HG03139 (cell line): Measurements from ENCODE around the gene TLN1.

ENCODE experiments used
- ATAC-seq: cut with Tn5 transposase; IDR thresholded peaks from one replicate; pipeline ENCODE4 v1.9.1; 2021; ENCODE audit not compliant: unreplicated experiment

The TLN1 gene, protein sequence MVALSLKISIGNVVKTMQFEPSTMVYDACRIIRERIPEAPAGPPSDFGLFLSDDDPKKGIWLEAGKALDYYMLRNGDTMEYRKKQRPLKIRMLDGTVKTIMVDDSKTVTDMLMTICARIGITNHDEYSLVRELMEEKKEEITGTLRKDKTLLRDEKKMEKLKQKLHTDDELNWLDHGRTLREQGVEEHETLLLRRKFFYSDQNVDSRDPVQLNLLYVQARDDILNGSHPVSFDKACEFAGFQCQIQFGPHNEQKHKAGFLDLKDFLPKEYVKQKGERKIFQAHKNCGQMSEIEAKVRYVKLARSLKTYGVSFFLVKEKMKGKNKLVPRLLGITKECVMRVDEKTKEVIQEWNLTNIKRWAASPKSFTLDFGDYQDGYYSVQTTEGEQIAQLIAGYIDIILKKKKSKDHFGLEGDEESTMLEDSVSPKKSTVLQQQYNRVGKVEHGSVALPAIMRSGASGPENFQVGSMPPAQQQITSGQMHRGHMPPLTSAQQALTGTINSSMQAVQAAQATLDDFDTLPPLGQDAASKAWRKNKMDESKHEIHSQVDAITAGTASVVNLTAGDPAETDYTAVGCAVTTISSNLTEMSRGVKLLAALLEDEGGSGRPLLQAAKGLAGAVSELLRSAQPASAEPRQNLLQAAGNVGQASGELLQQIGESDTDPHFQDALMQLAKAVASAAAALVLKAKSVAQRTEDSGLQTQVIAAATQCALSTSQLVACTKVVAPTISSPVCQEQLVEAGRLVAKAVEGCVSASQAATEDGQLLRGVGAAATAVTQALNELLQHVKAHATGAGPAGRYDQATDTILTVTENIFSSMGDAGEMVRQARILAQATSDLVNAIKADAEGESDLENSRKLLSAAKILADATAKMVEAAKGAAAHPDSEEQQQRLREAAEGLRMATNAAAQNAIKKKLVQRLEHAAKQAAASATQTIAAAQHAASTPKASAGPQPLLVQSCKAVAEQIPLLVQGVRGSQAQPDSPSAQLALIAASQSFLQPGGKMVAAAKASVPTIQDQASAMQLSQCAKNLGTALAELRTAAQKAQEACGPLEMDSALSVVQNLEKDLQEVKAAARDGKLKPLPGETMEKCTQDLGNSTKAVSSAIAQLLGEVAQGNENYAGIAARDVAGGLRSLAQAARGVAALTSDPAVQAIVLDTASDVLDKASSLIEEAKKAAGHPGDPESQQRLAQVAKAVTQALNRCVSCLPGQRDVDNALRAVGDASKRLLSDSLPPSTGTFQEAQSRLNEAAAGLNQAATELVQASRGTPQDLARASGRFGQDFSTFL (N-terminal part only)

DNA sequence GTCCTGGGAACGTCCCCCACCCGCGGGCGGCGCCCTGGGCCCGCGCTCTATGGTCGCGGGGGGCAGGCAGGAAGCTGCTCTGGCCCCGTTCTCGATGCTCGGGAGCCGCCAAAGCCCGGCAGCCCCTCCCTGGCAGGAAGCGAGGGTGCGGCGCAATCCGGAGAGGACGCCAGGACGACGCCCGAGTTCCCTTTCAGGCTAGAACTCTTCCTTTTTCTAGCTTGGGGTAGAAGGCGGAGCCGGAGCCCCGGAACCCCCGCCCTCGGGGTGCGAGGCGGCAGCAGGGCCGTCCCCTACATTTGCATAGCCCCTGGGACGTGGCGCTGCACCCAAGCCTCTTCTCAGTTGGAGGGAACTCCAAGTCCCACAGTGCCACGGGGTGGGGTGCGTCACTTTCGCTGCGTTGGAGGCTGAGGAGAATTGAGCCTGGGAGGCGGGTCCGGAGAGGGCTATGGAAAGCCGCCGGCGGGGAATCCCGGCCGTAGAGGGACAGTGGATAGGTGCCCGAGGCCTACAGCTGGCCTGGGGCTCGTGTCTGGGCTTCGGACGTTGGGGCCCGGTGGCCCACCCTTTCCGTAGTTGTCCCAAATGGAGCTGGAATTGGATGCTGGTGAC lies at the start of gene TLN1, which contains the start of gene CREB3:
Gene TLN1 (minus strand): TSS at position 11 of the 615 bp plus-strand sequence. CDS start 6,501 bp downstream, outside the sequence.
Gene CREB3 (plus strand): TSS at position 482 of the 615 bp plus-strand sequence. CDS start 107 bp downstream, at position 589.
- peak; percentile 73 for ATAC-seq

DNA sequence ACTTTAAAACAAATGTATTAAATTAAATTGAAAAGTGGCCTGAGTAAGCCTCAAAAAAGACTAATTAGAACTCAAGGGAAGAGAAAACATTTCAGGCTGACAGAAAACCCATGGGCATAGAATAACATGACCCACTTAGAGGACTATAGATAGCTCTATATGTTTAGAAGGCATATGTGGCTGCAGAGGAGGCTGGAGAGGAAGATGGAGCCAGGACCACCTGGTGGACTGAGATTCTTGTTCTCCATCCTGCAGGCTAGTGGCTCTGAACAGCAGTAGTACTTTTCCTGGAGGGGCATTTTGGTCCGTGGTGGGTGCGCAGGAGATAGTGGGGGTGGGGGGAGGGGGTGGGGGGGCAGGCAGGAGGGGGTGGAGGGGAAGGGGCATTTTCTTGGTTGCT lies 49.1 kb upstream of the TLN1 start:
- no peak for ATAC-seq

DNA sequence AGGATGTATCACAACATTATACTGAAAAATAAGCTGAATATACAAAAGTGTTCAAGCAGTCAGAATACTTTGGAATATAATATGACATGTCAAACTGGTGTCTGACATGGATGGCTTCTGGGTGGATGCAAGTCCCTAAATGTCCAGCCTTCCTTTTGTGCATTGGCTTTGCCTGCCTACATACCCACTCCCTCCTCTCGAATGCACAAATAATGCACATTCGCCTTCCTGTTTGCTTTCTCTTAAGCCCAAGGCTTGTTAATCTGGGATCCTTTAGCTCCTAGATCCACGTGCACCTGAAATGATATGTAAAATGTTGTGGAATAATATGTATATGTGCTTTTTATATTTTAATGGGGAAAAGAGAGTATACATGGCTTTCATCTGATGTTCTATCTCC lies 46.5 kb upstream of the TLN1 start:
- no peak for ATAC-seq

DNA sequence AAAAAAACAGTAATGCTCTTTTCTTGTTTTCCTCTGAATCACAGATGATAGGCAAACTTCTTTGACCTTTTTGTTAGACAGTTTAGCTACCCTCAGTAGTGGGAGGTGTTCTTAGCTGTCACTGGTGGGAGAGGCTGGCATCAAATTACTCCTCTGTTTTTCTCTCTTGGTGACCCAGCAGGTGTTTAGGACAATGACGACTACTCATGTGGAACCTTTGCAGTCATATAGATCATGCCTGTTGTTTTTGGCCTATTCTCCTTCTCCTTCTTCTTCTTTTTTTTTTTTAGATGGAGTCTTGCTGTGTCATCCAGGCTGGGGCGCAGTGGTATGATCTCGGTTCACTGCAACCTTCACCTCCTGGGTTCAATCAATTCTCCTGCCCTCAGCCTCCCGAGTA lies 44.0 kb upstream of the TLN1 start:
- no peak for ATAC-seq

DNA sequence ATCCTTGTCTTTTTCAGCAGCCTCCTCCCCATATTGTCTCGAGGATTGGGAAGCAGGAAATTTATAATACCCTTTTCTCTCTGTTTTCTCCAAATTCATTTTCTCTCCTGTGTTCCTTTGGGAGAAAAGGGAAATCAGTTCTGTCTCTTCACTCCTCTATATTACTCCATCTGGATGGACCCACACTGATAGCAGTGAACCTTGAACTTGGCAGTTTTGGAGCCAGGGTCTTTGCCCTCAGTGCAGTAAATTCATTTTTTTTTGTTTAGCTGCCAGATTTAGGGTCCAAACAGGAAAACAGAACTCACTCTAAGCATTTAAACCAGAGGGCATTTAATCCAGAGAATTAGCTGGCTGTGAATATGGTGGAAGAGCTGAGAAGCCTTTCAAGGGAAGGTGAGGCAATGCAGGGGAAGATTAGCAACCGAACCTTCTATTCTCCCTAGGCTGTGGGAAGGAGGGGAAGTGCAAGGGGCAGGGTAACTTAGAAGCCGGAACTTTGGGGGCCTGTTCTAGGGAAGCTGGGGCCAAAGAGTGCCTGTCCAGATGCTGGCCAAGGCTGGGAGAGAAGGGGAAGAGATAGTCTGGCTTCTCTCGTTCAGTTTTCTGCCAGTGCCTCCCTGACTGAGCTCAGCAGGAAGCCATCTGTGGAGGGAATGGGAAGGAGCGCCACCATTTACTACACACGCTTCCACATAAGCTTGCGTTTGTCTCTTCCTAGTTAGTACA lies 43.1 kb upstream of the TLN1 start:
- ATAC-seq = no peak

DNA sequence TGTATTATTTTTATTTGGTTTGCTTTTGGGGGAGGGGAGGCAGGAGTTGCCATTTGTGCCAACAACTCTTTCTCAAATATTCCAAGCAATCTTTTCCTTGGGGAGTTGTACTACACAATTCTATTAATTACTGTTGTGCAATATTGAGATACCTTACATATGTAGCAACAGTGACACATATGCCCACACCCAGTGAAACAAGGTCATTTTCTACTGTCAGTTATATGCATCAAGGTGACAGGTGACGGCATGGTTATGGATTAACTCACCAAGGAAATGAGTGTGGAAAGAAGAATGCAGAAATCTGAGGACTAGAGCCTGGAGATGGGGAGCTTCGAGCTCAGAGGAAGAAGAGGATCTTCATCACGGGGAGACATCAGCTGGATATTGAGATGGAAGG lies 39.9 kb upstream of the TLN1 start:
- no peak for ATAC-seq

DNA sequence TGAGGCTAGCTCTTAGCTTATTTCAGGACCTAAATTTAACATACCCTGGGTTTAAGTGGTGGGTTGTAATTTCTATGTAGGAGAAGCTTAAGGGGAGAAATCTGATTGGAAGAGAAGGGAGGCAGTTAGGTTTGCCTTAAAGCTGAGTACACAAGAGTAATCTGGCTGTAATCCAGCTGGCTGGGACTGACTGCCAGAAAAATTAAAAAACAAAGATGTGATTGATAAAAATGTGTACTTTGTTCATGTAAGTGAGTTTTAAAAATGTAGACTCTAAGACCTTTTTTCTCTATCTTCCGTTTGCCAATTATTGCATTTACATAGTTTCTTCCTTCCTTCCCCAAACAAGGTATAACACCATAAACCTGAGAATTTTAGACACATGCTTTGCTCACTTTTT lies 39.5 kb upstream of the TLN1 start:
- no peak for ATAC-seq

DNA sequence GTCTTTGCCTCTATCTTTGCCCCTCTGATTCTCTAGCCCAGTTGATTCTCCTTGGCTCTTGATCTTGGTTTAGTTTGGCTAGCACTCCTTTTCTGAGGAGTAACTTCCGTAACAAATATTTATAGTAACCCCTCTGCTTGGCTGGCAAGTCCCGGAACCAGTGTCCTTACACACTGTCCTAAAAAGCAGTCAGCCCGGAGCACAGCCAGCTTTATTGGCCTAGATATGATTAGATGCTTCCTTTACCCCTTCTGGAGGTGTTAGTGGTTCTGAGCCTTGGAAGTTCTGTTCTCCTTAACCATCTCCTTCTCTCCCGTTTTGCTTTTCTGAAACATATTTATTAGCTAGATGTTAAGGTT lies 39.1 kb upstream of the TLN1 start:
- ATAC-seq = no peak

DNA sequence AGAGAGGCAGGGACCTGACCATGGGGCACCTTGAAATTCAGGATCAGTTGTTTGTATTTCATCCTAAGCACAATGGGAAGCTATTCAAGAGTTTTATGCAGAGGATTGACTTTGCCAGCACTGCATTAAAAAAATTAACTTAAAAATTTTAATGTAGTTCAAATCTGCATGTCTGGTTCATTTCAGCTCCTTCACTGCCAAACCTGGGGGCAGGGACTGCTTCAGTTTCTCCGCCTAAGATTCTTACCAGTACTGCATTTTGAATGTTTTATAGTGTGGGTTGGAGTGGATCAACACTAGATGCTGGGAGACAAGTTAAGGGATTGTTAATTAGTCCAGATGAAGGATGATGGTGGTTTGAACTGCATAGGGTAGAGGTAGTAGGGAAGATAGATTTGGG lies 37.8 kb upstream of the TLN1 start:
- no peak for ATAC-seq

DNA sequence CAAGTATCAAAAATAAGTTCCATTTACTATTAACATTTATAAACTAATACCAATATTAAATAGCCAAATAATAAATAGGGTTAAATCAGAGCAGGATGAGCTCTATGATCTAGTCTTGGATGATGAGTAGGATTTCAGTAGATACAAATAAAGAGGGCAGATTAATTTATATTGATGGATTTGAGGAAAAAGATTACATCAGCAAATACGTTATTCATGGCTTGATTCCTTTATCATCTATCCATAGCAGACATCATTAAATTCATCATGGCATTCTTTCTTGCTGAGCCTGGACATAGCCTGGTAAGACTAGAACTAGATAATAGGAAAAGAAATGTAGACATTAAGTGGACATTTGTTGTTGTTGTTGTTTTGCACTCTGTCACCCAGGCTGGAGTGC lies 35.5 kb upstream of the TLN1 start:
- no peak for ATAC-seq

DNA sequence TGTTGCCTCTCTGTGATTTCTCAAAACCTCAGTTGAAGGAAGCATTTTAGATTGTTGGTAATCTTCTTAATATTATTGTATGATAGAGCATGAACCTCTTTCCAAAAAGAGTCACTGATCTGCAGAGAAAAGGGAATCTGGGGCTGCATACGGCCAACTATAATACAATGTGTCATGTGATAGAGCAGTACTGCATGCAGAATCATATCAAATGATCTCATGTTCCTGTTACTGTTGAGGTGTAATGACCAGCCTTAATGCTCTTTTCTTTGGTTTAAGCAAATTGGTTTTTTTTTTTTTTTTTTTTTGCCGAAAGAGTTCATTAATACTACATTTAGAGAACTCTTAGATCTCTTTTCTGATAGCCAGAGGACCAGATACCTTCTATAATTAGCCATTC lies 35.0 kb upstream of the TLN1 start:
- ATAC-seq = no peak

DNA sequence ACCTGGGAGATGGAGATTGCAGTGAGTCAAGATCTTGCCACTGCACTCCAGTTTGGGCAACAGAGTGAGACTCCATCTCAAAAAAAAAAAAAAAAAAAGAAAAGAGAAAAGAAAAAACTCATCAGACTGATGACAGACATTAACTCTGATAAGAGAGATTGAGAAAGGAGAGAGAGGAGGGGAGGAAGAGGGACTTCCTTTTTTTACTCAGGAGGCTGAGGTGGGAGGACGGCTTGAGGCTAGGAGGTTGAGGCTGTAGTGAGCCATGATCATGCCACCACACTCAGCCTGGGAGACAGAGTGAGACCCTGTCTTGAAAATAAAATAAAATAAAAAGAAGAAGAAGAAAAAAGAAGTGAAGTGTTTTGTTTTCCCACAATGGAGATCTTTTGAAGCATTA lies 31.8 kb upstream of the TLN1 start:
- no peak for ATAC-seq

DNA sequence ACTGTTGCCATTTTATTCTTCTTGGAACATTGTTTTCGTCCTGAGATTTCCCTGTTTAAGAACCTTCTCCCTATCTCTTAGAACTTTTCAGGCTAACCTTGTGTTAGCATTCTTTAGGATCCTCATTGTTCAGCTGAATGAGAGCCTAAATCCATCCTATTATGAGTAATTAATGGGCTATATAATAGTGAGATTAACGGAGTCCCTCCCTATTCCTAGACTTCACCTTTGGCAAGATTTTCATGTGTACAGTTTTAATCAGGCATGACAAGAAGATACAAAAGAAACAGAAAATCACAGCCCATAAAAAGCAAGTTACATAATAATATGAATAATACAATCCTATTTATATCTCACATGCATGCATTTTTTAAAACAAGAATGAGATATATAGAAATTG lies 31.2 kb upstream of the TLN1 start:
- no peak for ATAC-seq

DNA sequence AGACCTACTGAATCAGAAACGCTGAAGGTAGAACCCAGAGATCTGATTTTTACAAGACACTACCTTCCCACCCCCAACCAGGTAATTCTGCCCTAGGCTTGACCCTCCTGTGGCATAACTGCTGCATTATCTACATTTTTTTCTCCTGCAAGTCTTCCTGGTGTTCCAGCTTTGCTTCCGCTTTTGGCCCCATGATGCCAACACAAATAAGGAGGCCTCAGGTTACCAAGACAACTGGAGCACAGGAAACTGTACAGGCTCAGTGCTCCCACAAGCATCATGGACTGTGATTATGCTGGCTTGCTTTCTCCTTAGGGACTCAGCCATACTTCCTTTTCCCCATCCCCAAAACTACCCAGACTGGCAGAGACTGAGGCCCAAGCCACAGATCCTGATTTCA lies 28.7 kb upstream of the TLN1 start:
- ATAC-seq = no peak

DNA sequence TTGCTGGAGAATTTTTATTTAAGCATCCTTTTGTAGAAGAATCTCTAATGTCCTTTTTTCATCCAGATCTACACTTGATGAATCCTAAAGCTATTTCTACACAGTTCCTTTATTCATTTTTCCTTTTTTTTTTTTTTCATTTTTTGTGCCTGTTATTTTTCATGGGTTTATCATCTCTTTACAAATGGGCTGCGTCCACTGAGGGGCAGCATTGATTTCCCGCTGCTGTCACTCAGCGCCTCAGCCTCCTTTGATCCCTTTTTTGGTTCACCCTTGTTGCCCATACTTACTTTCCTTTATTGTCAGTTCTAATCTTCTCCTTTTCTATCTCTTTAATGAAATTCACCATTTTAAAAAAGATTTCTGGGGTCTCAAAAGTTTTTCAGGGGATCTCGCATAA lies 27.8 kb upstream of the TLN1 start:
- ATAC-seq = no peak

DNA sequence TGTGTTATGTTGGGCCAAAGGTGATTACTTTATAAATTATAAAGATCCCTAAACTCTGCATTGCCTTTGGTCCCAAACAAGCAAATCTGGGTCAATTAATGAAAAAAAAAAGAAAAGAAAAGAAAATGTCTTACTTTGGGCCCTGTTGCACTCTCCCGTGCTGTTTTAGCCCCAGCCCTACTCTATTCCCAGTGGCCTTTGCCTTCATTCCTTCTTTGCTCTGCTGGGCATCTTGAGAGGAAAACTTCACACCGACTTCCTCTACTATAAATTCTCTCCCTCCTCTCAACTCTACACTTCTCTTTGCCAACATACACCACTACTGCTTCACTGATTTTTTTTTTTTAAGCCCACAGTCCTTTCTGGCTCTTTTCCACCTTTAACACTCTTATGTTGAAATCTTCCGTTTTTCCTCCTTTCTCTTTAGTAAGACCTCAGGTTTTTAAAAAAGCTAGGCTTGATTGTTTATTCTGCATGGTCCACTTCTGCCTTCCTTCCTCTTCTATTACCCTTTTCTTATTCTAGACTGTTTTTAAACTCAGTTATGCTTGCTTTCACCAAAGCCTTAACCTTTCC lies 26.6 kb upstream of the TLN1 start:
- no peak for ATAC-seq

DNA sequence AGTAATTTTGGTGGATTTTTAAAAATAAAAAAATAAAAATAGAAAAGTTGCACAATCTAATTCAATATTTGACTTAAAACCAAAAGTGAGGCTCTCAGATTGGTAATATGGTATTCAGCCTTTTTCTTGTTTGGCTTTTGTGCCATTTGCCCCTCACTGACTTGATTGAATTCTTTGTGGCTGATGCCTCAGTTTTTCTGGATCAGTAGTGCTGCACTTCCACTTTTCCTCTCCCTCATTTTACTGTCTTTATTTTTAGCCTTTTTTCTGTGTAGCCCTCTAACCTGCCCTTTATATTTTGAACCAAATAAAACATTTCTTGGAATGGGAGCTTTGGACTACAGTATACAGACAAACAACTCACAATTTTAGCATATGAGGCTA lies 25.9 kb upstream of the TLN1 start:
- no peak for ATAC-seq

DNA sequence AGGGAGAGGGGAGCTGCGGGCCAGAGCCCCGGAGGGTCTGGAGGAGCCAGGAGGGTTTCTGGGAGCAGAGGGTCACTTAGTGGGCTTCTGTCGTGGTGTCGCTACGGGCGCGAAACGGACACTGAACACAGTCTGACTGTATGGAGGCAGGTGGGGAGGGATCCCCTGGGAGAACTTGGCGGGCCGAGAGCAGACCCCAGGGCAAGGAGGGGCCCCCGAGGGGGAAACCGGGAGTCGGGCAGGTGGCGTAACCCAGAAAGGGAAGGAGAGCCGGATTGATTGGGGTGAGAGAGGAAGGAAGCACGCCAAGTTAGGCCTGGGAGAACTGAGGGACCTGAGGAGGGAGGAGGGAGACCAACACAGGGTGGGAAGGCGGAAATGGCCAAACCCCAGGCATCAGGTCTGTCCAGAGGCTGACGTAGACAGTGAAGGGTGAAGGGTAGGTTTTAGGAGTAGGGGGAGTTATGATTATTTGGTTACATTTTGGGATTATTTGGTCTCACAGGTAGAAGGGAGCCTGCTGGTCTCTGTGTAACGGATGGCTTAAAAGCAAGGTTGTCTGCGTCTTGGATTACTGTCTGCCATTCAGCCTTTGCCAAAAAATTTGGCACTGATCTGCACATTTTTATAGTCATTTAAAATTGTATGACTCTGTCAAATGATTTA lies 25.4 kb upstream of the TLN1 start:
- ATAC-seq = peak; percentile 30
